GM11168 (cell line): ENCODE results near the gene RPLP1.

Experiments used
- in situ Hi-C: fragments of 300-500 bp; cut with MboI; formaldehyde crosslinking; loops from one replicate; pipeline ENCODE4 v1.12.0; 2022; ENCODE audit warnings: low sequenced_read_pairs; ENCODE audit not compliant: unreplicated experiment

Gene RPLP1

DNA sequence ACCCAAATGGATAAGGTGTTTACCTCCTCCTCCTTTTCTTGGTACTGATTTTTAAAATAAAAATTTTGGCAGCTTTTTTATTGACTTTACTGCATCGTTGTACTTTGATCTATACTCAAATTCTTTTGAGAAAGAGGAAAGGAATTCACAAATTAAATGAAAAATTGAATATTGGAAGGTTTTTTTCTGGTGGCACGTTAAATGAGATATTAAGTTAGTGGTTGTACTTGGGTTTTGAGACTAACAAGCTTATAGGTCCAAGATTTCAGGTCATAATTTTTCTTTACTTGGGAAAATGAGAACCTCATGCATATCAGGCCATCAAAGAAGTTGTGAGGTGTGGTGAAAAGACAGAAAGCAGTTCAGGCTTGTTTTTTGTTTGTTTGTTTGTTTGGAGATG, 14.1 kb downstream of the RPLP1 start:
- in situ Hi-C loops, result no loop called here

DNA sequence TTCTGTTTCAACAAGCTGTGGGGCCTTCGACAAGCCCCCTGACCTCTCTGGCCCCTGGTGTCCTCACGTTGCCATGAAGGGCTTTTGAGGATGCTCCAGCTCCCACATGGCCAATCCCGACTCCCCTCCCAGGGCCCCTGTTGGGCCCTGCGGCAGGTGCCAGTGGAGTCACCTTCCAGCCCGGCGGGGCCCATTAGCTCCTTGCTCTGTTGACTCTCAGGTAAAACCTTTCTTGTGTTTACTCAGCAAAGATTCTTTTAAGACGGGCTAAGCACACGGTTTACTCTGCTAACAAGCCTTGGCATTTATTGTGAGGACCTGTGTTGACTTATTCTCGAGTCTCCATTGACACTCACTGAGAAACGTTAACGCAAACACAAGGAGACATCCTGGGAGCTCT, 15.0 kb downstream of the RPLP1 start:
- in situ Hi-C loops, result no loop called here

DNA sequence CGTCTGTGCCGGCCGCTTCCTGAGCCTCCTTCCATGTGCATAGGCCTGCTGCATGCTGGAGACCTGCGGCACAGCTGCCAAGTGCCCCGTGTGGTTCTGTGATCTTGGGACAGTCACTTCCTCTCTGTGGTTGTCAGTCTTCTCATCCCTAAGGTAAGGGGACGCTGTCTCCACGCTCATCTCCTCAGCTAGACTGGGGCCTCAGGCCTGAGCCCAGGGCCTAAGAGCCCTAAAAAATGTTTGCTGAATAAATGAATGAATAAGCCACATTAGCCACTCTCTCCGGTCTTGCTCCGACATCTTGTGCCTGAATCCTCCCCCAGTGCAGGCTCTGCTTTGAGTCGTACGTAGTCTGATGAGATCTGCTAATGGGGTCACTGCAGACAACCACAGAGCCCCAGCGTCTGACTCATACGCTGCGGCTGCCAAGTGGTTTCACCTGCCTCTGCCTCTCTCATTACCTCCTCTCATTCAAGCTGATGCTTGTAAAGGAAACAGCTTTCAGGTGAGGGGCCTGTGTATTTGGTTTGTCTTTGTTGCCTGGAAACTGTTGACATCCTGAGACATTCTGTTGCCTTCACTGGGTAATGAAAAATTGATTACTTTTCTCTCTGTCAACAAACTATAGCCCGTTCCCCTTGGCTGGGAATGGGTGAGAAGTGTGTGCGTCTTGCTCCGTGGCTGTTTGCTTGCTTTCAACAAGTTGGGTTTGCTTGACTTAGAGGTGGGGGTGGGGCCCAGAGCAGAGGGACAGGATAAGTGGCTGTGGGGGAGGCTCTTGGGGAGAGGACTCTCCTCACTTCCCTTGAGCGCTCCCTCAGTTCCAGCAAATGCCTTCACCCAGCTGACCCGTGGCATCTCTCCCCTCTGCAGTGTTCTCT, 15.9 kb downstream of the RPLP1 start:
- in situ Hi-C loops, result no loop called here

DNA sequence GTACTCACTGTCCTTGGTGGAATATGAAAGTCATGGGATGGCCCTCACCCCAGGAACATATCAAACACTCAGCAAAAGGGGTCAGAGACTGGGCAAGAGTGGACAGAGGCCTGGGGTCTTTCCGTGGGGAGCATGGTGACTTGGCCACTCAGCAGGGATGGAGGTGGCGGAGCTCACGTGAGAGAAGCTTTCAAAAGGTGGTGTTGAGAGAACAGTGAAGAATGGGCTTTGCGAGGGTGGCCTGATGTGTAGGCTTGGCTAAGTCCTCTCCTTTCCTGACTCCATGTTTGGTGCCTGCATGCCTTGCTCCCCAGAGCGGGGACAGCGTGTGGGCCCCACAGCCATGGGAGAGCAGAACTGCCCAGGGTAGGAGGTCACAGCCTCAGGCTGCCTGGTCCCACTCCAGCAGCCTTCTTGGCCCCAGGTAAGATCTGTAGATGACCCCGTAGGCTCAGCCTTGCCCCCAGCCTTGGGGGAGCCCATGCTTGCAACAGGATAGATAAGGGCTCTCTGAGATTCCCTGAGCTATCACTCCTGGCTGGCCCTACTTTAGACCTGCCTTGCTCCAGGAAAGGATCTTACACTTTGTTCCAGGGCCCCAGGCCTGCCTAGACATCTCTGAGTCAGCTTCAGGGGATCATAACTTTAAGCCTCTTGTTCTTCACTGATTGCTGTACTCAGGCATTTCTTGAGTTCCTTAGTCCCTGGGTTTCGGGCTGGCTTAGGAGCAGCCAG, 17.0 kb downstream of the RPLP1 start:
- in situ Hi-C loops, result no loop called here

DNA sequence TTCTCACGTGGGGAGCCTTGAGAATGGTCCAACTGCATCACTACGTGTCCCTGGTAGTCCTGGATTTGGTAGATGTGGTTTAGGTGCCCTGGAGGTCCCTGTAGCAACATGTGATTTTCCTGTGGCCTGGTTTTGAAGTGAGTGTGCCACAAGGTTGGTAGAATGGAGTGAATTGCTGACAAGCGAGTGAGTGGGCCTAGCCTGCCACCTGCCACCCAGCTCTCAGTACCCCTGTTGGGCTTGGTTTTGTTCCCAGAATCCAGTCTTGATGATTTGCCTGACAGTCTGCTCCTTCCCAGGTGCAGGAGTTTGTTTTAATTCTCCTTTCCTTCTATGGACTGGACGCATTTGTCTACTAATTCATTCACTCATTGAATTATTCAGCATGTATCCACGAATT, 19.4 kb downstream of the RPLP1 start:
- in situ Hi-C loops, result no loop called here

DNA sequence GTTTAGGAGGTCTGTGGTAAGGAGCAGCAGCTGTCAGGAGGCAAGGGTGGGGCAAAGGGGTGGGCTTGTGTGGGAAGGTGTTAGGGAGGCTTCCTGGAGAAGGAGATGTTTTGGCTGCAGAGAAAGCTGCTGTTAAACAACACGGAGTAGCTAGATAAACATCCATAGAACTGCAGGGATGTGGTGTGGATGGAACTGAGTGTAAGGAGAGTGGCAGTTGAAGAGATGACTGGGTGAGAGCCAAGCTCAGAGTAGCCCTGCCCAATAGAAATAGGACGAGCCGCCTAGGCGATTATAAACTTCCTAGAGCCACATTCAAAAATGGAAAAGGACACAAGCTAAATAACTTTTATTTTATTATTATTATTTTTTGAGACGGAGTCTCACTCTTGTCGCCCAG, 19.9 kb downstream of the RPLP1 start:
- in situ Hi-C loops, result no loop called here

DNA sequence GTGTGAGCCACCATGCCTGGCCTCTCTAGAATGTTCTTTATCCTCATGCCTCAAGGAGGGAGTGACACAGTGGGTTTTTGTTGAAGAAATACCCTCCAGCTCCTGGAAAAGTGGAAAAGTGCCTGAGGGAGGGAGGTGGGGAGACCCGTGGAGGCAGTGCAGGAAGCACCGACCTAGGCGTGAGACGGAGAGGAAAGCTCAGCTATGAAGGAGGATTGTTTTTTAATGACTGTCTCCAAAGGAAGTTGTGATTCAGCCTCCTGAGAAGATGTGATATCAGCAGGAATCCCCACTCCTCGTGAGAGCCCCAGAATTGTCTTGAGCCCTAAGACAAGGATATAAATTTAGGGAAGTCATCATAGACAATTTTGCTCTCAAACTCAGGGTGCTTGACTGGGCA, 21.7 kb downstream of the RPLP1 start:
- in situ Hi-C loops, result no loop called here

DNA sequence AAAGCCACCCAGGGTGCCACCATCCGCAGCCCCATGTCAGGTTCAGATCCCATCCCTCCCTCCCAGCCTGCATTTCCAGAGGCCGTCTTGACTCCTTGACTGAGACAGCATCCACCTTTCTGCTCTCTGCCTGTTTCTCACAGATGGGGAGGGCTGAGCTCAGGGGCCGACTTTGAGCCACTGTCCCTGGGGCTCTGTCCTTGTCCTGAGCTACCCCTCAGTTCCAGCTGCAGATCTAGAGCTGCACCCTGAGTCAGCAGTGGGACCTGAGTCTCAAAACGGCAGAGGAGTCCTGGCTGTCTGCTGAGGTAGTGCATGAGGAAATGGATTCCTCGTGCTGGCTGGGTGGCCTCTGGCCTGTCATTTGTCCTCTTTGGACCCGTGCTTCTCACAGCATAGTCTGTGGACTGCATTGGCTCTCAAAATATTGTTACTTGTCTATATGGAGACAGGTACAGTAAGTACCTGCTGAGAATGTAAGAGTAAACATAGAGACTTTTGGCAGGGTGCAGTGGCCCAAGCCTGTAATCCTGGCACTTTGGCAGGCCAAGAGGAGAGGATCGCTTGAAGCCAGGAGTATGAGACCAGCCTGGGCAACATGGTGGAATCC, 22.3 kb downstream of the RPLP1 start:
- in situ Hi-C loops, result no loop called here

DNA sequence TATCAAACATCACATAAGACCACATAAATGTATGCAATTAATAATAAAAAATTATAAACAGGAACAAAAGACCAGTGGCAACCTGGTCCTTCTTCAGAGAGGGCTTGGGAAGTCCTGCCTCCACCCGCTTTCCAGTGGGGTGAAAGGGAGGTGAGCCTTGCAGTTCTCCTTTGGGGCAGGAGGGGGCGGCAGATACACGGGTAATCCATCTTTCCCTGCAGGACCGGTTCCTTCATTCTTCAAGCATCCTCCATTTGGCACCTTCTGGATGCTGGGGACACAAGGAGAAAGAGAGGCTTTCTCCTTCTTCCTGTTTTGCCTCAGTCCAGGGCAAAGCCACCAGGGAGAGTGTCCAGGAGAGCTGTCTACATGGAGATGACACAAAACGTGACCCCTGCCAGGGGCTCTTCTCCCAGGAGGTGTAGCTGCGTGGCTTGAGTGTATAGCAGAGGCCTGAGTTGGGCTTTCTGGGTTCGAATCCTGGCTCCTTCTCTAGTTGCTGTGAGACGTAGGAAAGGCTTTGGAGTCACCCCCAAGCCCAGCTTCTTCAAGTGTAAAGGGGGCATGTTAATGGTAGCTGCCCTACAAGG, 23.2 kb downstream of the RPLP1 start:
- in situ Hi-C loops, result no loop called here

DNA sequence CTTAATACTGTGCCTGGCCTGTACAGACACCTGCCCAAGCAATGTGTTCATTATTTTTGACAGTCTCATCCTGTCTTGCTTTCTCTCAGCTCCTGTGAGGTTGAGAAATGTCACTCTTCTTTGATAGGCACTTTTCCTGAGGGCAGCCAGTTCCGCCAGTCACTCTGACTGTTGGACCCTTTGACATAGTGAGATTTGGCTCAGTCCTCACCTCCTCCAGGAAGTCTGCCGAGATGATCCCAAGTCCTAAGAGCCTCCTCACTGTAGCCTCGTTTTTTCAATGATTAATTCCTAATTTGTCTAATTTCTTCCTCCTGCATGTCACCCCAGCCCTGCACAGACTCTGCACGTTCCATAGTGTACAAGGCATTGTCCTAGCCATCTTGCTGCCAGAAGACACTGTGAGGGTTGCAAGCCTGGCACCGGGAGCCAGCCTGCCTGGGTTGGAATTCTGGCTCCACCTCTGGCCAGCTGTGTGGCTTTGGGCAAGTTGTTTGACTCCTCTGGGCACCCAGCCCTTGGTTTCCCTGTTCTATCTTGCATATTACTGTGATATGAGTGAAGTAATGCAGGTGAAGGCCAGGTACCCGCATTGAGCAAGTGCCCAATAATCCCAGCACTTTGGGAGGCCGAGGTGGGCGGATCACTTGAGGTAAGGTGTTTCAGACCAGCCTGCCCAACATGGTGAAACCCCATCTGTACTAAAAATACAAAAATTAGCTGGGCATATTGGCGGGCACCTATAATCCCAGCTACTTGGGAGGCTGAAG, 24.3 kb downstream of the RPLP1 start:
- in situ Hi-C loops, result no loop called here

DNA sequence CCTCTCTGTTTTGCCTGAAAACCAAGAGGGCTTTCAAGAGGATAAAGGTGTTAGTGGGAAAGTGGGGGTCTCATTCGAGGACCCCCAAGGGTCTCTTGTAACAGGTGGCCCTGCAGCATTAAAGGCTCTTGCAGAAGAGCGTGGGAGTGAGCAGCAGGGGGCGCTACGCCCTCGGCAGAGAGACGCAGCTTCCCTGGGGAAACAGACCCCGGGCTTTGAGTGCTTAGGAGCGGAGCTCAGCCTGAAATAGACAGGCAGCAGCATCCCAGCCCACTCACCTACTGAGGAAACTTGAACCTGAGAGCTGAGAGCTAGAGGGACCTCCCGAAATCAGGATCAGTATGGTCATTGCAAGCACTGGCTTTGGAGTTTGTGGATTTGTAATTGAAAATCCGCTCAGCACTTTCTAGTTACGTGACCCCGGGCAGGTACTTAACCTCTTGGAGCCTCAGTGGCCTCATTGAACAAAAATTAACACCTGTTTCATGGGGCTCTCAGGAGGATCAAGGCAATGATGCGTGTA, 25.7 kb downstream of the RPLP1 start:
- in situ Hi-C loops, result no loop called here

DNA sequence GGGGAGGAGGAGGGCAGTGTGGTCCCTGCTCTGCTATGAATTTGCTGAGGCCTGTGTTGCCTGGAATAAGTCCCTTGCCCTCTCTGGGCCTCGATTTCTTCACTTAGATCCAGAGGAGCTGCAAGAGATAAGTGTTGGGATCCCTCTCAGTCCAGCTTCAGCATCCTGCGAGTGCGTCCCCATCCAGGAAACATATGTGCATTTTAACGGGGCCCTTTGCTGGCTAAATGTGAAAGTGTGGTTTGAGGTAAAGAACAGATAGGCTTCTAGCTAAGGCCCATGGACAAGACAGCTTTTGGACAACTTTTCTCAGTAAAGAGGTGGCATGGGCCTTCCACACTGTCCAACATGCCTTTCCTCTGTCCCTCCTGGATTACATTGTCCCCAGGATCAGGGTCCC, 26.5 kb downstream of the RPLP1 start:
- in situ Hi-C loops, result no loop called here

DNA sequence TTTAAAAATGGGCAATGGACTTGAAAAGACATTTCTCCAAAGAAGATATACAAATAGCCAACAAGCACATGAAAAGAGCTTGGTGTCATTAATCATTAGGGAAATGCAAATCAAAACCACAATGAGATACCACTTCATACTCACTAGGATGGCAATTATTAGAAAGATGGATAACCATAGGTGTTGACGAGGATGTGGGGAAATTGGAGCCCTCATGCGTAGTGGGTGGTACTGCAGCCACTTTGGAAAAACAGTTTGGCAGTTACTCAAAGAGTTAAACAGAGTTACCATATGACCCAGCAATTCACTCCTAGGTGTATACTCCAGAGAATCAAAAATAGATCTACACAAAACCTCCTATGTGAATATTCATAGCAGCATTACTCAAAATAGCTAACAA, 27.4 kb downstream of the RPLP1 start:
- in situ Hi-C loops, result no loop called here

DNA sequence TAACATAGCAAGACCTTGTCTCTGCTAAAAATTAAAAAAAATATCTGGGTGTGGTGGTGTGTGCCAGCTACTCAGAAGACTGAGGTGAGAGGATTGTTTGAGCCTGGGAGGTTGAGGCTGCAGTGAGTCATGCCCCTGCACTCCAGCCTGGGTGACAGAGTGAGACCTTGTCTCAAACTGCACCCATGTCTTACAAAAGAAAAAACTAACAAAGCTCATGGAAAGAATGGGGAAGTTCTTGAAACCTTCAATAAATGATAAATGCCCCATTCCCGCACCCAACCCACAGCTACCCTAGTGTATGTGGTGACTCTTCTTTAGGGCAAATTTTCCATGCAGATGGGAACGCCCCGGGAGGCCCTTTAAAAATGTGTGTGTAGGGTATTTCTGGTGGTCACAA, 28.3 kb downstream of the RPLP1 start:
- in situ Hi-C loops, result no loop called here

DNA sequence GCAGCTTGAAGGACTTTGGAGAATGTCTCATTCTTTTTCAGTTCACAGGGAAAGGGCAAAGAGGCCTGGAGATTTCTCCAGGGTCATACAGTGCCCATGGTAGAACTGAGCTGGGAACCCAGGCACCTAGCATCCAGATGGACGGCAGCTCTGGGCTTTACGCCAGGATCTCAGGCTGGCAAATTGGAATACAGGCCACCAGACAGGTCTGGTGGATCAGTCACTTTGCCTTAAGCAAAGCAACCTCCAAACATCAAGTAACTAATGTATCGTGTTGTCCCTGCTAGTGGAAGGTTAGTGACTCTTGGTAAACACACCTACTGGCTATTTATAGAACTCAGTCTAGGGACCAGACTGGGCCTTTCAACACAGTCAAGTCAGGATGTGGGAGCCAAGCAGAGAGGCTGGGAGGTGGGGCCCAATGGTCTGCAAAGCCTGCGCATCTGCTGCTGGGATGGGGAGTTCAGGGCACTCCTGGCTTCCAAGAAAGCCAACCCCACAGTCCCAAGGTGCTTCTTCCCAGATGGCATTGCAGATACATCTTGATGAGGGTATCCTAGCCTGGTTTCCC, 30.2 kb downstream of the RPLP1 start:
- in situ Hi-C loops, result no loop called here

DNA sequence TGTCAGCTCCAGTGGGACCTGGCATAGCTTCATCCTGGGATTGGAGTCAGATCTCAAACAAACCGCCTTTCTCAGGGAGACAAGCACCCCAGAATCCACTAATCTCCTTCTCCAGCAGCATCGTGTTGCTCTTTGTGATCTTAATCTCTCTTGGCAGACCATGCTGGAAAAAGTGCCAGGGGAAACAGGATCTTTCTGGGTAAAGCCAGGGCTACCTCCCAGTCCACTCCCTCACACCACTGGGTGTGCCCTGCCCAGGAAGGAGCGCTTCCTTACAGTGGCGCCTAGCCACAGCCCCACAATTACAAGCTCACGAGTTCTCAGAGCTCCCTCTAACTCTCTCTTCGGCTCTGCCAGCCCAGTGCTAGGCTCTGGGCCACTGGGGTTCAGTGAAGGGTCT, 32.2 kb downstream of the RPLP1 start:
- in situ Hi-C loops, result no loop called here

DNA sequence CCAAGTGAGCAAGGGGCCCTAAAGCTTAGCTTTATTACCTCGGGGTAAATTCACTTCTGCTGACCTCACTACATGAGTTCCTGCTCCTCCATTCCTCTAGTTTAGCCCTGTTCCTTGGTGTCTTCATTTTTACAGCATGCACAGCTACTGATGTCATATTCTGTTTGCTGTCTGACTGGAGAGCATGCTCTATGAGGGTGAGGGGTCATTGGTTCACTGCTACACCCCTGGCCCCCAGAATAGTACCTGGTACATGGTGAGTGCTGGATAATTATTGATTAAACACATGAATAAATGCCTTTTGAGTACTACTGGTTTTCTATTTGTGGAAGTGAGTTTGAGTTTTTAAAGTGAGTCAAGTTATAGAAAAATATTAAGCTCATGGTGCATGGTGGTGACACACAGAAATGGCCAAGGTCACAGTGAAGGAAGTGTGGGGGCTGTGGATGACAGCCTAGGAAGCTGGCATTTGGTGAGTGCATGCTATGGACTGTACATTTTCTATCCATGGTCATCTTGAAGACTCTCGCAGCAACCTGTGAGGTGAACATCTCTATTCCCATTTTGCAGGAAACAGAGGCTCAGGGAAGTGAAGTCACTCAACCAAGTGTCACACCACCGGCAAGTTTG, 34.0 kb downstream of the RPLP1 start:
- in situ Hi-C loops, result no loop called here

DNA sequence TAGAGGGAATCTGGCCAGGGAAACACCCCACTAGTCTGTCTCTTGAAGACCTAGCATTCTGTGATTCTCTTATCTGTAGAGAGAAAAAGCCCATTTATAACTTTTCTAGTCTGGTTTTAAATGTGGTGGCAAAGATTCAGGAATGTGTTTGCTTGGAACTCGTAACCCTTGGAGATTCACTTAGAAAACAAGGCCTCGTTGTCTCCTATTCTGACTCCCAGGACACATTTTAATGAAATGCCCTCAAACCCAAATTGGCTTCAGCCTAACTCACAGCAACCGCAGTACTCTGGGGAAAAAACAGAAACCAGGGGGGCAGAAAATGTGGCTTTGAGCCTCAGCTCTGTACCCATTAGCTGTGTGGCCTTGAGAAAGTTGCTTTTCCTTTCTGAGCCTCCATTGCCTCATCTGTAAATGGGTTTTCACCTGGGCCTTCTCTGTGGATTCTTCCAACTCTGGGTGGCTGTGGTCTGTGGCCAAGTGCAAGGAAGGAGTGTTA, 36.5 kb downstream of the RPLP1 start:
- in situ Hi-C loops, result no loop called here
